ENCODE data around the gene CORO6. TPM values are rescaled to one million over a fixed set of nuclear protein-coding genes. Genes with fewer than 3 reads are reported as not detected.

Gene CORO6
- total and polyA plus RNA-seq, 2 of the 13 experiments (the other 11 are each of a cell fraction or from before 2014, with no cell fraction given): 0.42 to 0.82 TPM

GRCh38 chr17:29577385-29578211, 45.1 kb downstream of the CORO6 start:
- TF ChIP-seq, protein P1, sequence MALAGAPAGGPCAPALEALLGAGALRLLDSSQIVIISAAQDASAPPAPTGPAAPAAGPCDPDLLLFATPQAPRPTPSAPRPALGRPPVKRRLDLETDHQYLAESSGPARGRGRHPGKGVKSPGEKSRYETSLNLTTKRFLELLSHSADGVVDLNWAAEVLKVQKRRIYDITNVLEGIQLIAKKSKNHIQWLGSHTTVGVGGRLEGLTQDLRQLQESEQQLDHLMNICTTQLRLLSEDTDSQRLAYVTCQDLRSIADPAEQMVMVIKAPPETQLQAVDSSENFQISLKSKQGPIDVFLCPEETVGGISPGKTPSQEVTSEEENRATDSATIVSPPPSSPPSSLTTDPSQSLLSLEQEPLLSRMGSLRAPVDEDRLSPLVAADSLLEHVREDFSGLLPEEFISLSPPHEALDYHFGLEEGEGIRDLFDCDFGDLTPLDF (CRISPR knock-in tag; IDR thresholded peaks at IDR 0.05): no peak
- TF ChIP-seq MTA3 (CRISPR knock-in tag; IDR thresholded peaks at IDR 0.05) (no peak), SMARCC2 (IDR thresholded peaks at IDR 0.05) (no peak), FOXP1 (IDR thresholded peaks at IDR 0.05) (no peak), FOXP1 (CRISPR knock-in tag; IDR thresholded peaks at IDR 0.05) (no peak)
- TF ChIP-seq, protein P2, sequence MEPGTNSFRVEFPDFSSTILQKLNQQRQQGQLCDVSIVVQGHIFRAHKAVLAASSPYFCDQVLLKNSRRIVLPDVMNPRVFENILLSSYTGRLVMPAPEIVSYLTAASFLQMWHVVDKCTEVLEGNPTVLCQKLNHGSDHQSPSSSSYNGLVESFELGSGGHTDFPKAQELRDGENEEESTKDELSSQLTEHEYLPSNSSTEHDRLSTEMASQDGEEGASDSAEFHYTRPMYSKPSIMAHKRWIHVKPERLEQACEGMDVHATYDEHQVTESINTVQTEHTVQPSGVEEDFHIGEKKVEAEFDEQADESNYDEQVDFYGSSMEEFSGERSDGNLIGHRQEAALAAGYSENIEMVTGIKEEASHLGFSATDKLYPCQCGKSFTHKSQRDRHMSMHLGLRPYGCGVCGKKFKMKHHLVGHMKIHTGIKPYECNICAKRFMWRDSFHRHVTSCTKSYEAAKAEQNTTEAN (CRISPR knock-in tag; conservative IDR thresholded peaks at IDR 0.05): no peak
- TF ChIP-seq, protein P3, sequence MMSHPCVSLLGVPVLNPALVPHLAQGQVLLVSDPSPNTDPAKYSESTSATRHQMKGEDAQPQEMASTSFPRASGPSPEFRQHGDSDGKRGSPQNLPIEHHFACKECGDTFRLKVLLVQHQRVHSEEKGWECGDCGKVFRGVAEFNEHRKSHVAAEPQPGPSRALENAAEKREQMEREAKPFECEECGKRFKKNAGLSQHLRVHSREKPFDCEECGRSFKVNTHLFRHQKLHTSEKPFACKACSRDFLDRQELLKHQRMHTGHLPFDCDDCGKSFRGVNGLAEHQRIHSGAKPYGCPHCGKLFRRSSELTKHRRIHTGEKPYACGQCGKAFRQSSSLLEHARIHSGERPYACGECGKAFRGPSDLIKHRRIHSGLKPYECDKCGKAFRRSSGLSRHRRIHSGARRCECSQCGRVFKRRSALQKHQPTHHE (CRISPR knock-in tag; IDR thresholded peaks at IDR 0.05; ENCODE audit: borderline replicate concordance): no peak
- POLR2A ChIA-PET: interaction anchor here (1.0 kb wide), 1 partner anchor 9 kb away, joined by 3 read pairs; the partner anchor contains the start of gene TP53I13

More at GRCh38 chr17:29577385-29578211, 45.1 kb downstream of the CORO6 start:
- Histone ChIP-seq H3K4me1 (ENCODE audit: insufficient read depth, low read length) (peaks cover 23% of the 10 kb centered on the region), H2AFZ (ENCODE audit: low read length) (no peak overlapping the region), H3K4me3 (replicated peaks in 1 of 3; ENCODE audit: insufficient read depth in 1 of 3, low read depth in 2 of 3, low read length in 3 of 3) (no peak overlapping the region), H3K36me3 (replicated peaks in 1 of 2; ENCODE audit: control insufficient read depth in 1 of 2, insufficient read depth in 2 of 2, low read length in 2 of 2) (peaks cover 5 to 20% of the 10 kb centered on the region in 2 experiments; a peak in 4 of 5 replicates), H3K4me2 (ENCODE audit: low read depth, low read length) (no peak overlapping the region), H3K27ac (ENCODE audit: extremely low read length, insufficient read depth, low read length) (no peak overlapping the region), H3K27me3 (ENCODE audit: control insufficient read depth in 1 of 2, insufficient read depth in 2 of 2, low read length in 2 of 2) (no peaks in the 10 kb centered on the region), H4K20me1 (ENCODE audit: insufficient read depth, low read length) (no peaks in the 10 kb centered on the region), H3K79me2 (ENCODE audit: insufficient read depth, low read length) (no peaks in the 10 kb centered on the region), H3K9ac (ENCODE audit: insufficient read depth, low read depth, low read length) (no peak overlapping the region), H3K9me3 (ENCODE audit: low read length) (no peaks in the 10 kb centered on the region)
- FAIRE-seq (no peak), DNase-seq (ENCODE audit: low spot score) (no peak), ATAC-seq (no peak)
- in situ Hi-C loops (cut with HindIII; ENCODE audit: extremely low pct_ligation_motif_present, low pct_unique_long_range_greater_than_20kb) (no loop called here), intact Hi-C loops (cut with micrococcal nuclease; ENCODE audit: unreplicated experiment) (no loop called here)
- WGBS (ENCODE audit: low lambda C conversion rate): 98% methylated on average over 9 of the region's 22 CpGs
- CTCF ChIA-PET (ENCODE audit: low intra/inter-chr PET ratio, low total read pairs): no interaction called here
- no TSS peak for BruUV-seq (replicated peaks)
